DMS114 treated with DMSO at 0.1 percent for 48 hours (cell line): Measurements from ENCODE around the gene FSTL3.

Experiments
- DNase-seq: peaks from one replicate; lab custom pipeline; 2025; ENCODE audit not compliant: unreplicated experiment; lab: John Stamatoyannopoulos, UW

Gene FSTL3

DNA sequence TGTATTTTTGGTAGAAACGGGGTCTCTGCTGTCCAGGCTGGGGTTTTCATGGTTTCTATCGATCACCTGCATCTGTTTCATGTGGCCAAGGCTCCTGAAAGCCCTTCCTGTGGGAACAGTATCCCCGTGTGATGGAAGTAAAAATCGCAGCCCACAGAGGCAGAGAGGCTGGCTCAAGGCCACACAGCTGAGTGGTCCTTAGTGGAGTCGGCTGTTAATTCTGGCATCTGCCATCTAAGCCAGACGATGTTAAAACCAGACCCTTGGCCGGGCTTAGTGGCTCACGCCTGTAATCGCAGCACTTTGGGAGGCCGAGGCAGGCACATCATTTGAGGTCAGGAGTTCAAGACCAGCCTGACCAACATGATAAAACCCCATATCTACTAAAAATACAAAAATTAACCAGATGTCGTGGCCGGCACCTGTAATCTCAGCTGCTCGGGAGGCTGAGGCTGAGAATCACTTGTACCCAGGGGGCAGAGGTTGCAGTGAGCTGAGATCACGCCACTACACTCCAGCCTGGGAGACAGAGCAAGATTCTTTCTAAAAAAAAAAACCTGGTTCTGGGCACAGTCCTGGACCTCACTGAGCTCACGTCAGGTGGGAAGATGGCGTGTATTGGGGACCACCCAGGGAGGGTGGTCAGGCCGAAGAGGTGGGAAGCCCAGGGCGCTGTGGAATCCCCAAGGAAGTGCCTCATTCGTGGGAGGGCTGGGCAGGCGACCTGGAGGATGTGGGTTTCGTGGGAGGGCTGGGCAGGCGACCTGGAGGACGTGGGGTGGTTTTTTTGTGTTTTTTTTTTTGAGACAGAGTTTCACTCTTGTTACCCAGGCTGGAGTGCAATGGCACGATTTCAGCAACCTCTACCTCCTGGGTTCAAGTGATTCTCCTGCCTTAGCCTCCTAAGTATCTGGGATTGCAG, 56.2 kb downstream of the FSTL3 start:
- DNase-seq, result no peak
